Measurements from ENCODE around the gene DPP6.

GRCh38 chr7:154804449-154804848 is 752.3 kb downstream of the DPP6 start:
- TF ChIP-seq CTCF (conservative IDR thresholded peaks at IDR 0.05) (no peak), EZH2 (IDR thresholded peaks at IDR 0.05; ENCODE audit: low read depth) (no peak)
